ENCODE data around the gene ARHGAP31. TPM values are rescaled to one million over a fixed set of nuclear protein-coding genes. Genes with fewer than 3 reads are reported as not detected.
A peak's percentile ranks its signal among the peaks of the same experiment; 100 is the strongest.
"Not testable (repeated sequence)": the region's sequence is repeated elsewhere in the genome, so short reads cannot be mapped to it uniquely, and the experiment has no call there.

Gene ARHGAP31
- total RNA-seq, 1 donor from 2014 or later, result 0.84 TPM

DNA sequence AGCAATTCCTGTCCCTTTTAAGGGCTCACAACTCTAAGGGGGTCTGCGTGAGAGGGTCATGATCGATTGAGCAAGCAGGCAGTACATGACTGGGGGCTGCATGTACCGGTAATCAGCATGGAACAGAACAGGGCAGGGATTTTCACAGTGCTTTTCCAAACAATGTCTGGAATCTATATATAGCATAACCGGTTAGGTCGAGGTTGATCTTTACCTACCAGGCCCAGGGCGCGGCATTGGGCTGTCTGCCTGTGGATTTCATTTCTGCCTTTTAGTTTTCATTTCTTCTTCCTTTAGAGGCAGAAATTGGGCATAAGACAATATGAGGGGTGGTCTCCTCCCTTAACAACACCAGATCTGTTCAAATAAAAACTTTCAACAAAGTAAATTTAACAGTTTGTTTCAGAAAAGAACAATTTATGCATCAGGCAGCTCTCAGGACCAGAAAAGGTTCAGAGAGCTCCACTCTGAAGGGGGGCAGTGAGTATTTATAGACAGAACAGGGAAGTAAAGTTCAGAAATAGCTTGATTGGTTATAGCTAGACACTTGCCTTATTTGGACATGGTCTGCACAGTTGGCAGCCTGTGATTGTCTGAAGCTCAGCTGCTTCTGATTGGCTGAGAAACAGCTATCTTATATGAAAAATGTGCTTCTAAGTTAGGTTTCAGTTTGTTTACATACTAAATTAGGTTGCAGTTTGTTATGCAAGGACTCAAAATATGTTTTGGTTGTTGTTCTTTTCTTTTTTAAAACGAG, 36.4 kb upstream of the ARHGAP31 start:
- Mint-ChIP-seq H3K27me3 (no peaks in the 10 kb centered on the region), H3K36me3 (ENCODE audit: insufficient read depth) (no peaks in the 10 kb centered on the region), H3K4me1 (ENCODE audit: low read depth) (peaks cover 15% of the 10 kb centered on the region), H3K4me3 (ENCODE audit: low read depth) (no peak overlapping the region), H3K9me3 (ENCODE audit: low read depth) (peaks cover 1% of the 10 kb centered on the region), H3K27ac (peak overlapping the region; percentile 92)
- TF ChIP-seq, protein P1, sequence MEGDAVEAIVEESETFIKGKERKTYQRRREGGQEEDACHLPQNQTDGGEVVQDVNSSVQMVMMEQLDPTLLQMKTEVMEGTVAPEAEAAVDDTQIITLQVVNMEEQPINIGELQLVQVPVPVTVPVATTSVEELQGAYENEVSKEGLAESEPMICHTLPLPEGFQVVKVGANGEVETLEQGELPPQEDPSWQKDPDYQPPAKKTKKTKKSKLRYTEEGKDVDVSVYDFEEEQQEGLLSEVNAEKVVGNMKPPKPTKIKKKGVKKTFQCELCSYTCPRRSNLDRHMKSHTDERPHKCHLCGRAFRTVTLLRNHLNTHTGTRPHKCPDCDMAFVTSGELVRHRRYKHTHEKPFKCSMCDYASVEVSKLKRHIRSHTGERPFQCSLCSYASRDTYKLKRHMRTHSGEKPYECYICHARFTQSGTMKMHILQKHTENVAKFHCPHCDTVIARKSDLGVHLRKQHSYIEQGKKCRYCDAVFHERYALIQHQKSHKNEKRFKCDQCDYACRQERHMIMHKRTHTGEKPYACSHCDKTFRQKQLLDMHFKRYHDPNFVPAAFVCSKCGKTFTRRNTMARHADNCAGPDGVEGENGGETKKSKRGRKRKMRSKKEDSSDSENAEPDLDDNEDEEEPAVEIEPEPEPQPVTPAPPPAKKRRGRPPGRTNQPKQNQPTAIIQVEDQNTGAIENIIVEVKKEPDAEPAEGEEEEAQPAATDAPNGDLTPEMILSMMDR (IDR thresholded peaks at IDR 0.05; ENCODE audit: unreplicated experiment), result no peak
- DNase-seq (ENCODE audit: low spot score, unreplicated experiment), result no peak

DNA sequence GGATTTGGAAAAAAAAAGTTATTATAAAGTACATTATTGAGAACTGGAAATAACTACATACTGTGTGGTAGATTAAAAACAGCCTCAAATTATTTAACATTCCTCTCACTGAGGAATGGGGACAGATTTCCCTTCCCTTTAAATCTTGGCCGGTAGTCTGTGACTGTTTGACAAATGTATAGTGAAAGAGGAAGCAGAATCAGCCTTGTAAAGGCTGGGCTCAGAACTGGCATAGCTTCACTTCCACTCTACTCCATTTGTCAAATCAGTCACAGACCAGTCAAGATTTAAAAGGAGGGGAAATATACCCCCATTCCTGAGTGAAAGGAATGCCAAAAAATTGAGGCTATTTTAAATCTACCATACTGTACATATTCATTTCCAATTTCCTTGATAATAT, 35.3 kb upstream of the ARHGAP31 start:
- Mint-ChIP-seq H3K27me3 (no peaks in the 10 kb centered on the region), H3K4me1 (ENCODE audit: low read depth) (peaks cover 15% of the 10 kb centered on the region), H3K9me3 (ENCODE audit: low read depth) (no peaks in the 10 kb centered on the region), H3K36me3 (ENCODE audit: insufficient read depth) (no peaks in the 10 kb centered on the region), H3K4me3 (ENCODE audit: low read depth) (no peak overlapping the region), H3K27ac (no peak overlapping the region)
- no peak for DNase-seq (ENCODE audit: low spot score, unreplicated experiment)
- TF ChIP-seq, protein P1 (IDR thresholded peaks at IDR 0.05; ENCODE audit: unreplicated experiment), result no peak

DNA sequence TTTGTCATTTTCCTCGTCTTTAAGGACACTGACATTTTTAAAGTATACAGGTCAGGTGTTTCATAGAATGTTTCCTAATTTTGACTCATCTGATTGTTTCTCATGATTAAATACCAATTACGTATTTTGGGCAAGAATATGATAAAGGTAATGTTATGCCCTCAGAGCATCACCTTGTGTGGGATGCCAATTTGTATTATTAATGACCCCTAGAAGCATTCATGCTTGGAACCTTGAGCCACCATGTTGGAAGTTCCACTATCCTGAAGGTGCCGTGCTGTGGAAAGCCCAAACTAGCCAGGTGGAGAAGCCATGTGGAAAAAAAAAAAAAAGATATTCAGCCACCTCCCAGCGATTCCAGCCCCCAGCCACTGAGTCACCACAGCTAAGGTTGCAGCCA, 34.4 kb upstream of the ARHGAP31 start:
- Mint-ChIP-seq H3K4me3 (ENCODE audit: low read depth) (no peak overlapping the region), H3K27me3 (no peaks in the 10 kb centered on the region), H3K27ac (no peak overlapping the region), H3K9me3 (ENCODE audit: low read depth) (no peaks in the 10 kb centered on the region), H3K36me3 (ENCODE audit: insufficient read depth) (no peaks in the 10 kb centered on the region), H3K4me1 (ENCODE audit: low read depth) (peaks cover 12% of the 10 kb centered on the region)
- no peak for DNase-seq (ENCODE audit: low spot score, unreplicated experiment)
- TF ChIP-seq, protein P1 (IDR thresholded peaks at IDR 0.05; ENCODE audit: unreplicated experiment), result no peak

DNA sequence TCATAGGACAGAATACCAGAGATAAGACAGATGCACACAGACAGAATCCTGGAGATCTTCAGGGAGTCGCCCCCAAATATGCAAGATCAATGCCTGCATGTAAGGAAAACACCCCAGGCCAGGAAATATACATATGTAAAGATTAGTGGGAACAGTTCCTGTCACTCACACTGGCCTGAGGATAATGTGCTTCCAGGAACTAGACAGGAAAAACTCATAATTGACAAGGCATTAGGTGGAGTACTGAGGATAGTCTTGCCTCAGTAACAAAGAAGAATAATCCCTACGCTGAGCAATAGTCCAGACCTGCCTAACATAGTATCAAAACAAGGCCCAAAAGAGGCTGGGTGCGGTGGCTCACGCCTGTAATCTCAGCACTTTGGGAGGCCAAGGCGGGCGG, 33.1 kb upstream of the ARHGAP31 start:
- Mint-ChIP-seq H3K4me1 (ENCODE audit: low read depth) (peaks cover 12% of the 10 kb centered on the region), H3K27me3 (no peaks in the 10 kb centered on the region), H3K9me3 (ENCODE audit: low read depth) (no peaks in the 10 kb centered on the region), H3K4me3 (ENCODE audit: low read depth) (no peak overlapping the region), H3K36me3 (ENCODE audit: insufficient read depth) (no peaks in the 10 kb centered on the region), H3K27ac (no peak overlapping the region)
- TF ChIP-seq, protein P1 (IDR thresholded peaks at IDR 0.05; ENCODE audit: unreplicated experiment), result no peak
- no peak for DNase-seq (ENCODE audit: low spot score, unreplicated experiment)

DNA sequence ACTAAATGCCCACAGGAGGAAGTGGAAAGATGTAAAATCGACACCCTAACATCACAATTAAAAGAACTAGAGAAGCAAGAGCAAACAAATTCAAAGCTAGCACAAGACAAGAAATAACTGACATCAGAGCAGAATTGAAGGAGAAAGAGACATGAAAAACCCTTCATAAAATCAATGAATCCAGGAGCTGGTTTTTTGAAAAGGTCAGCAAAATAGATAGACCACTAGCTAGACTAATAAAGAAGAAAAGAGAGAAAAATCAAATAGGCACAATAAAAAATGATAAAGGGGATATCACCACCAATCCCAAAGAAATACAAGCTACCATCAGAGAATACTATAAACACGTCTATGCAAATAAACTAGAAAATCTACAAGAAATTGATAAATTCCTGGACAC, 24.0 kb upstream of the ARHGAP31 start:
- not testable (repeated sequence) for H3K36me3 Mint-ChIP-seq (ENCODE audit: insufficient read depth); H3K4me1 Mint-ChIP-seq (ENCODE audit: low read depth); H3K4me3 Mint-ChIP-seq (ENCODE audit: low read depth); H3K27ac Mint-ChIP-seq; DNase-seq (ENCODE audit: low spot score, unreplicated experiment); H3K27me3 Mint-ChIP-seq
- H3K9me3 Mint-ChIP-seq (ENCODE audit: low read depth), result peaks cover 15% of the 10 kb centered on the region

DNA sequence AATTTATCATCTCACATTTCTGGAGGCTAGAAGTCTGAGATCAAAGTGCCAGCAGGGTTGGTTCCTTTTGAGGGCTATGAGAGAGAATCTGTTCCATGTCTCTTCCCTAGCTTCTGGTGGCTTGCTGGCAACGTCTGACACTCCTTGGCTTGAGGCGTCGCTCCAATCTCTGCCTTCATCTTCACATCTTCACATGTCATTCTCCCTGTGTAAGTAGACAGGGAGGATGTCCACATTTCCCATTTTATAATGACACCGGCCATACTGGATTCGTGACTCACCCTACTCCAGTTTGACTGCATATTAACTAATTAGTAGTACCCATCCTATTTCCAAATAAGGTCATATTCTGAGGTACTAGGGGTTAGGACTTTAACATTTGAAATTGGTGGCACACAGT, 17.5 kb upstream of the ARHGAP31 start:
- H3K9me3 Mint-ChIP-seq (ENCODE audit: low read depth), result no peaks in the 10 kb centered on the region
- H3K27me3 Mint-ChIP-seq, result no peaks in the 10 kb centered on the region
- DNase-seq (ENCODE audit: low spot score, unreplicated experiment), result no peak
- no peaks in the 10 kb centered on the region for H3K36me3 Mint-ChIP-seq (ENCODE audit: insufficient read depth)
- TF ChIP-seq, protein P1 (IDR thresholded peaks at IDR 0.05; ENCODE audit: unreplicated experiment), result no peak
- H3K4me3 Mint-ChIP-seq (ENCODE audit: low read depth), result no peak overlapping the region
- peaks cover 4% of the 10 kb centered on the region for H3K4me1 Mint-ChIP-seq (ENCODE audit: low read depth)
- H3K27ac Mint-ChIP-seq, result no peak overlapping the region

Data from progenitor cell of endocrine pancreas (in vitro differentiated cells).